ENCODE results near the gene IRF2BP2. TPM values are rescaled to one million over a fixed set of nuclear protein-coding genes. Genes with fewer than 3 reads are reported as not detected.
A peak's percentile ranks its signal among the peaks of the same experiment; 100 is the strongest.

Gene IRF2BP2
- total and polyA plus RNA-seq, 2 of the 13 experiments (the other 11 are each of a cell fraction or from before 2014, with no cell fraction given) = 140 to 147 TPM

DNA sequence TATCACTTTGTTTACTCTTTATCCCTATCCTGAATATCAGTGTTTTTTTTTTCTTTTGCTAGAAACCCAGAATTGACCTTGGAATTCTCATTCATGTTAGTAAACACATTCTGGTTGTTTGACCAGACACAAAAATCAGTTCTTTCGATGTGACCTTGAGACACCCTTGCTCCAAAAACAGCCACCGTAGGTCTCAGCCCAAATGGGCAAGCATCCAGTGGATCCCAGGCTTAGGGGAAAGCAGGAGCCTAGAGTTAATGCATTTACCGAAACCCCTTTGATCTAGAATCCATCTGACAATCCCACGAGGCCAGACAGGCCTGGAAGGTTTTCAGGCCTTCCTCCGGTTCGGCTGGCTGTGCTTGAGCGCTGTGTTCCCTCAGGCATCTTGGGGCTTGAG is 47.6 kb downstream of the IRF2BP2 start (continued):
- TF ChIP-seq, protein P1, sequence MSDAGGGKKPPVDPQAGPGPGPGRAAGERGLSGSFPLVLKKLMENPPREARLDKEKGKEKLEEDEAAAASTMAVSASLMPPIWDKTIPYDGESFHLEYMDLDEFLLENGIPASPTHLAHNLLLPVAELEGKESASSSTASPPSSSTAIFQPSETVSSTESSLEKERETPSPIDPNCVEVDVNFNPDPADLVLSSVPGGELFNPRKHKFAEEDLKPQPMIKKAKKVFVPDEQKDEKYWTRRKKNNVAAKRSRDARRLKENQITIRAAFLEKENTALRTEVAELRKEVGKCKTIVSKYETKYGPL (CRISPR knock-in tag; IDR thresholded peaks at IDR 0.05) = no peak
- TF ChIP-seq ZNF878 (CRISPR knock-in tag; IDR thresholded peaks at IDR 0.05) = no peak
- TF ChIP-seq, protein P2, sequence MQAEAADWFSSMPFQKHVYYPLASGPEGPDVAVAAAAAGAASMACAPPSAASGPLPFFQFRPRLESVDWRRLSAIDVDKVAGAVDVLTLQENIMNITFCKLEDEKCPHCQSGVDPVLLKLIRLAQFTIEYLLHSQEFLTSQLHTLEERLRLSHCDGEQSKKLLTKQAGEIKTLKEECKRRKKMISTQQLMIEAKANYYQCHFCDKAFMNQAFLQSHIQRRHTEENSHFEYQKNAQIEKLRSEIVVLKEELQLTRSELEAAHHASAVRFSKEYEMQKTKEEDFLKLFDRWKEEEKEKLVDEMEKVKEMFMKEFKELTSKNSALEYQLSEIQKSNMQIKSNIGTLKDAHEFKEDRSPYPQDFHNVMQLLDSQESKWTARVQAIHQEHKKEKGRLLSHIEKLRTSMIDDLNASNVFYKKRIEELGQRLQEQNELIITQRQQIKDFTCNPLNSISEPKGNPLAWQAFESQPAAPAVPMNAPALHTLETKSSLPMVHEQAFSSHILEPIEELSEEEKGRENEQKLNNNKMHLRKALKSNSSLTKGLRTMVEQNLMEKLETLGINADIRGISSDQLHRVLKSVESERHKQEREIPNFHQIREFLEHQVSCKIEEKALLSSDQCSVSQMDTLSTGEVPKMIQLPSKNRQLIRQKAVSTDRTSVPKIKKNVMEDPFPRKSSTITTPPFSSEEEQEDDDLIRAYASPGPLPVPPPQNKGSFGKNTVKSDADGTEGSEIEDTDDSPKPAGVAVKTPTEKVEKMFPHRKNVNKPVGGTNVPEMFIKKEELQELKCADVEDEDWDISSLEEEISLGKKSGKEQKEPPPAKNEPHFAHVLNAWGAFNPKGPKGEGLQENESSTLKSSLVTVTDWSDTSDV (CRISPR knock-in tag; IDR thresholded peaks at IDR 0.05) = no peak
- TF ChIP-seq NFKB2 (CRISPR knock-in tag; IDR thresholded peaks at IDR 0.05; ENCODE audit: borderline replicate concordance) = no peak
- no peak for TF ChIP-seq EEA1 (CRISPR knock-in tag; IDR thresholded peaks at IDR 0.05; ENCODE audit: borderline replicate concordance)
- no peak for TF ChIP-seq ZNF563 (CRISPR knock-in tag; IDR thresholded peaks at IDR 0.05)
- no peak for TF ChIP-seq ISX (CRISPR knock-in tag; conservative IDR thresholded peaks at IDR 0.05)
- TF ChIP-seq, protein P3, sequence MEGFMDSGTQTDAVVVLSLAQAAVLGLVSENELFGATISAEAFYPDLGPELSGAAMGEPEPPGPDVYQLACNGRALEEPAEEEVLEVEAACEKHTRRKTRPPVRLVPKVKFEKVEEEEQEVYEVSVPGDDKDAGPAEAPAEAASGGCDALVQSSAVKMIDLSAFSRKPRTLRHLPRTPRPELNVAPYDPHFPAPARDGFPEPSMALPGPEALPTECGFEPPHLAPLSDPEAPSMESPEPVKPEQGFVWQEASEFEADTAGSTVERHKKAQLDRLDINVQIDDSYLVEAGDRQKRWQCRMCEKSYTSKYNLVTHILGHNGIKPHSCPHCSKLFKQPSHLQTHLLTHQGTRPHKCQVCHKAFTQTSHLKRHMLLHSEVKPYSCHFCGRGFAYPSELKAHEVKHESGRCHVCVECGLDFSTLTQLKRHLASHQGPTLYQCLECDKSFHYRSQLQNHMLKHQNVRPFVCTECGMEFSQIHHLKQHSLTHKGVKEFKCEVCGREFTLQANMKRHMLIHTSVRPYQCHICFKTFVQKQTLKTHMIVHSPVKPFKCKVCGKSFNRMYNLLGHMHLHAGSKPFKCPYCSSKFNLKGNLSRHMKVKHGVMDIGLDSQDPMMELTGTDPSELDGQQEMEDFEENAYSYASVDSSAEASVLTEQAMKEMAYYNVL (CRISPR knock-in tag; IDR thresholded peaks at IDR 0.05; ENCODE audit: borderline replicate concordance) = no peak
- TF ChIP-seq SOX13 (IDR thresholded peaks at IDR 0.05) = no peak
- peak in 1 of 2 experiments; percentile 78; a peak in 2 of 4 replicates for TF ChIP-seq SOX13 (CRISPR knock-in tag; conservative IDR thresholded peaks at IDR 0.05 in 1 of 2, IDR thresholded peaks at IDR 0.05 in 1 of 2)
- TF ChIP-seq ZNF235 (CRISPR knock-in tag; IDR thresholded peaks at IDR 0.05; ENCODE audit: borderline replicate concordance) = no peak
- TF ChIP-seq ZBTB7A (CRISPR knock-in tag; IDR thresholded peaks at IDR 0.05) = no peak; the same call in 1 of the 2 replicates
- no peak for TF ChIP-seq ZFAT (CRISPR knock-in tag; conservative IDR thresholded peaks at IDR 0.05)
- TF ChIP-seq, protein P4, sequence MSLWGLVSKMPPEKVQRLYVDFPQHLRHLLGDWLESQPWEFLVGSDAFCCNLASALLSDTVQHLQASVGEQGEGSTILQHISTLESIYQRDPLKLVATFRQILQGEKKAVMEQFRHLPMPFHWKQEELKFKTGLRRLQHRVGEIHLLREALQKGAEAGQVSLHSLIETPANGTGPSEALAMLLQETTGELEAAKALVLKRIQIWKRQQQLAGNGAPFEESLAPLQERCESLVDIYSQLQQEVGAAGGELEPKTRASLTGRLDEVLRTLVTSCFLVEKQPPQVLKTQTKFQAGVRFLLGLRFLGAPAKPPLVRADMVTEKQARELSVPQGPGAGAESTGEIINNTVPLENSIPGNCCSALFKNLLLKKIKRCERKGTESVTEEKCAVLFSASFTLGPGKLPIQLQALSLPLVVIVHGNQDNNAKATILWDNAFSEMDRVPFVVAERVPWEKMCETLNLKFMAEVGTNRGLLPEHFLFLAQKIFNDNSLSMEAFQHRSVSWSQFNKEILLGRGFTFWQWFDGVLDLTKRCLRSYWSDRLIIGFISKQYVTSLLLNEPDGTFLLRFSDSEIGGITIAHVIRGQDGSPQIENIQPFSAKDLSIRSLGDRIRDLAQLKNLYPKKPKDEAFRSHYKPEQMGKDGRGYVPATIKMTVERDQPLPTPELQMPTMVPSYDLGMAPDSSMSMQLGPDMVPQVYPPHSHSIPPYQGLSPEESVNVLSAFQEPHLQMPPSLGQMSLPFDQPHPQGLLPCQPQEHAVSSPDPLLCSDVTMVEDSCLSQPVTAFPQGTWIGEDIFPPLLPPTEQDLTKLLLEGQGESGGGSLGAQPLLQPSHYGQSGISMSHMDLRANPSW (CRISPR knock-in tag; IDR thresholded peaks at IDR 0.05; ENCODE audit: borderline replicate concordance) = no peak
- TF ChIP-seq ZNF230 (CRISPR knock-in tag; IDR thresholded peaks at IDR 0.05) = no peak
- TF ChIP-seq RXRB (CRISPR knock-in tag; IDR thresholded peaks at IDR 0.05; ENCODE audit: borderline replicate concordance) = peak; percentile 73
- no peak for TF ChIP-seq KMT2B (CRISPR knock-in tag; IDR thresholded peaks at IDR 0.05)
- peak; percentile 58 for TF ChIP-seq HDAC2 (CRISPR knock-in tag; IDR thresholded peaks at IDR 0.05)
- 0 out of 2 replicates have a peak, but pooled peaks have one; percentile 6 for TF ChIP-seq ZNF749 (CRISPR knock-in tag; IDR thresholded peaks at IDR 0.05; ENCODE audit: borderline replicate concordance)

Measured in HepG2 (cell line).